Dedifferentiated amniotic fluid mesenchymal stem cell (primary cell): Measurements from ENCODE around the gene RDM1.

Experiments used
- DNase-seq: peaks from one replicate; pipeline ENCODE4 v3.0.0-alpha.2; 2016; ENCODE audit errors: extremely low spot score

RDM1 gene

DNA sequence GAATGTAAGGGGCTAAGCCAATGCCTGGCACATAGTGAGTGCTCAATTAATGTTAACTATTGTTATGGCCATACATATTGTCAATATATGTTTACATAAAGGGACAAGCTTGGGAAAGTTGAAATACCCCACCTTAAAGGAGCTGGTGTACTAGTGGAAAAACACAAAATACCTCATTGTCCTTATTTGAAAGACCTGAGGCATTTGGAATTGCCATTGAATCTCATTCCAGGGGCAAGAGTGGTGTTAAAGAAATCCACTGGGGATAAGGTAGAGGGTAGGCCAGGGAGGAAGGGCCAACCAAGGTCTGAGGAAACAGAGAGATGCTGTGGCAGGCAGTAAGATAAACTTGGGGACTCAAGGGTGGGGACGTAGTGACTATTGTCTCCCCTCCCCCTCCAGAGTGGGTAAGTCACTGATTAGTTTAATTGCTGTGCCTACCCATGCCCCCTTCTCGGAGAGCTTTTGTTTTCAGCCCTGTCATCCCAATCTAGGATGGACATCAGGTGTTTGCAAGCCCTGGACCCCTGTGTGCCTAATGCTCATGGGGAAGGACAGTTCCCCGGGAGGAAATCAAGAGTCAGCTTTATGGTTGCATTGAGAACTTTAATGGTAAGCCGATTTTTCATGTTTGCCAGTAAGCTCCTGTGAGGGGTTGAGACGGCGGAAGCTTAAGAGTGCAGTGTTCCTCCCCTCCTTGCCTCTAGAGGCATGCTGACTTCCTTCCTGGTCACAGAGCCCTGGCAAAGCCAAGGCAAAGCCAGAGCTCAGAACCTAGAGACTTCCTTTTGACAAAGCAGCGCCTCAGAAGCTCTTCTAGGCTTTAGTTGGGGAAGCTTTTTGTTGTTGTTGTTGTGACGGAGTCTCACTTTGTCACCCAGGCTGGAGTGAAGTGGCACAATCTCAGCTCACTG, 59.4 kb downstream of the RDM1 start:
- DNase-seq: no peak

GRCh38 chr17:35868737-35869136, 61.8 kb downstream of the RDM1 start, which contains the start of gene HEATR9:
TSS of gene HEATR9 (minus strand) at chr17:35868891. CDS start at chr17:35868742, 149 bp downstream.
- no peak for DNase-seq
